PFSK-1 (cell line): ENCODE measurements around the gene ASCL5.

Source experiments
- POLR2AphosphoS5 ChIP-seq: IDR thresholded peaks from 2 replicates; pipeline ENCODE4 v1.6.1; 2012; ENCODE audit warnings: low read depth, mild to moderate bottlenecking, control low read depth, low read length, moderate library complexity
- REST ChIP-seq, 2 experiments: IDR thresholded peaks; 2 replicates each; pipeline versions ENCODE4 v1.6.1 to v1.8.0; 2011 to 2012; ENCODE audit warnings: low read depth in 2 of 2, low read length in 2 of 2, control low read depth in 1 of 2, inconsistent platforms in 1 of 2, mild to moderate bottlenecking in 1 of 2, moderate library complexity in 1 of 2; ENCODE audit not compliant: insufficient read depth in 1 of 2
- SIN3A ChIP-seq: IDR thresholded peaks from 2 replicates; pipeline ENCODE4 v1.6.1; 2012; ENCODE audit warnings: mild to moderate bottlenecking, low read length, moderate library complexity, borderline replicate concordance; ENCODE audit not compliant: insufficient read depth
- TAF1 ChIP-seq: IDR thresholded peaks from 2 replicates; pipeline ENCODE4 v1.6.1; 2012; ENCODE audit warnings: low read length, control low read depth, borderline replicate concordance; ENCODE audit not compliant: insufficient read depth

- TF ChIP-seq SIN3A (no peak), POLR2AphosphoS5 (no peak), REST (IDR thresholded peaks at IDR 0.05; ENCODE audit: insufficient read depth in 1 of 2, low read depth in 2 of 2, low read length in 2 of 2) (no peak), TAF1 (no peak)
These were observed 53.0 kb downstream of the ASCL5 start for GRCh38 chr1:201074018-201074417.
